GM10248 (cell line): ENCODE results near the gene IL19.

Experiments
- CTCF ChIA-PET: fragments of 300-600 bp; sonication (Branson Sonifier 250); formaldehyde crosslinking; extraction: SDS; loops from one replicate; lab custom pipeline; 2021; ENCODE audit warnings: antibody characterized with exemption; lab: Yijun Ruan, JAX
- POLR2A ChIA-PET: fragments of 350-650 bp; sonication (Branson Sonifier 250); formaldehyde crosslinking; extraction: SDS; loops from one replicate; lab custom pipeline; 2020; ENCODE audit warnings: antibody characterized with exemption; lab: Yijun Ruan, JAX
- DNase-seq: peaks from one replicate; pipeline ENCODE4 v3.0.0; 2012; ENCODE audit errors: extremely low spot score
- CTCF ChIP-seq: IDR thresholded peaks from 2 replicates; pipeline ENCODE4 v1.5.1; 2012; ENCODE audit warnings: mild to moderate bottlenecking, low read depth; ENCODE audit errors: extremely low read depth, missing control alignments, control extremely low read depth

Gene IL19

GRCh38 chr1:206878456-206878855, 107.9 kb downstream of the IL19 start:
- no peak for TF ChIP-seq CTCF
- DNase-seq, result no peak
- POLR2A ChIA-PET, result no interaction called here
- CTCF ChIA-PET, result interaction anchor here (1.3 to 2.4 kb wide), 6 partner anchors 9 to 154 kb away, joined by 4 to 12 read pairs (median 5); partner anchors contain the start of gene IL20

GRCh38 chr1:206880314-206880713, 109.7 kb downstream of the IL19 start:
- no peak for DNase-seq
- no peak for TF ChIP-seq CTCF
- ChIA-PET CTCF (interaction anchor here (1.1 to 2.4 kb wide), 3 partner anchors 13 to 76 kb away, joined by 3 to 8 read pairs (median 3); no protein-coding TSS in a partner anchor), POLR2A (no interaction called here)

GRCh38 chr1:206882555-206882954, 112.0 kb downstream of the IL19 start:
- POLR2A ChIA-PET, result no interaction called here
- CTCF ChIA-PET, result interaction anchor here (1.0 to 3.4 kb wide), 4 partner anchors 18 to 53 kb away, joined by 4 to 23 read pairs (median 12); partner anchors contain the start of gene IL20
- no peak for TF ChIP-seq CTCF
- no peak for DNase-seq

- no peak for TF ChIP-seq CTCF
Measured at GRCh38 chr1:206883160-206883559, 112.6 kb downstream of the IL19 start.

GRCh38 chr1:206883876-206884275, 113.3 kb downstream of the IL19 start:
- no peak for TF ChIP-seq CTCF
- CTCF ChIA-PET, result interaction anchor here (1.0 to 3.4 kb wide), 17 partner anchors 9 to 149 kb away, joined by 3 to 23 read pairs (median 4); partner anchors contain the start of genes FCMR and IL20

More at GRCh38 chr1:206883160-206883559, 112.6 kb downstream of the IL19 start:
- POLR2A ChIA-PET, result no interaction called here
- no peak for DNase-seq
- CTCF ChIA-PET, result interaction anchor here (1.0 to 3.4 kb wide), 11 partner anchors 9 to 98 kb away, joined by 3 to 23 read pairs (median 4); partner anchors contain the start of gene IL20

GRCh38 chr1:206885341-206886060, 114.9 kb downstream of the IL19 start:
- ChIA-PET CTCF (interaction anchor here (0.9 to 3.4 kb wide), 7 partner anchors 8 to 98 kb away, joined by 3 to 21 read pairs (median 5); partner anchors contain the start of genes FCMR and IL20), POLR2A (no interaction called here)
- no peak for TF ChIP-seq CTCF
- no peak for DNase-seq

More at GRCh38 chr1:206883876-206884275, 113.3 kb downstream of the IL19 start:
- DNase-seq, result no peak
- POLR2A ChIA-PET, result no interaction called here
